Gastroesophageal sphincter (tissue), 3 donors: ENCODE measurements around the gene EFTUD2.

Source experiments
- POLR2A ChIP-seq, 2 donors: fragments of 450-650 bp; IDR thresholded peaks; one replicate each; pipeline ENCODE4 v1.6.1; 2017; ENCODE audit warnings: antibody characterized with exemption in 2 of 2, mild to moderate bottlenecking in 2 of 2, moderate library complexity in 1 of 2
- TF ChIP-seq, protein P1 (sequence below), 4 experiments: fragments of 200-600 bp in 2 of 4; fragments of 450-650 bp in 2 of 4; sonication (generic) in 1 of 4; IDR thresholded peaks; one replicate each; pipeline ENCODE4 v1.5.1; 2017 to 2019; ENCODE audit warnings: antibody characterized with exemption in 4 of 4, mild to moderate bottlenecking in 2 of 4, moderate library complexity in 2 of 4

- TF ChIP-seq POLR2A (IDR thresholded peaks at IDR 0.05) = no peak
- TF ChIP-seq, protein P1, sequence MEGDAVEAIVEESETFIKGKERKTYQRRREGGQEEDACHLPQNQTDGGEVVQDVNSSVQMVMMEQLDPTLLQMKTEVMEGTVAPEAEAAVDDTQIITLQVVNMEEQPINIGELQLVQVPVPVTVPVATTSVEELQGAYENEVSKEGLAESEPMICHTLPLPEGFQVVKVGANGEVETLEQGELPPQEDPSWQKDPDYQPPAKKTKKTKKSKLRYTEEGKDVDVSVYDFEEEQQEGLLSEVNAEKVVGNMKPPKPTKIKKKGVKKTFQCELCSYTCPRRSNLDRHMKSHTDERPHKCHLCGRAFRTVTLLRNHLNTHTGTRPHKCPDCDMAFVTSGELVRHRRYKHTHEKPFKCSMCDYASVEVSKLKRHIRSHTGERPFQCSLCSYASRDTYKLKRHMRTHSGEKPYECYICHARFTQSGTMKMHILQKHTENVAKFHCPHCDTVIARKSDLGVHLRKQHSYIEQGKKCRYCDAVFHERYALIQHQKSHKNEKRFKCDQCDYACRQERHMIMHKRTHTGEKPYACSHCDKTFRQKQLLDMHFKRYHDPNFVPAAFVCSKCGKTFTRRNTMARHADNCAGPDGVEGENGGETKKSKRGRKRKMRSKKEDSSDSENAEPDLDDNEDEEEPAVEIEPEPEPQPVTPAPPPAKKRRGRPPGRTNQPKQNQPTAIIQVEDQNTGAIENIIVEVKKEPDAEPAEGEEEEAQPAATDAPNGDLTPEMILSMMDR (IDR thresholded peaks at IDR 0.05) = no peak
Measured at GRCh38 chr17:44887971-44888954, 11.0 kb downstream of the EFTUD2 start.
